Endothelial cell of umbilical vein (primary cell): ENCODE results near the gene ZFP37.
"Not testable (repeated sequence)": the region's sequence is repeated elsewhere in the genome, so short reads cannot be mapped to it uniquely, and the experiment has no call there.

ENCODE experiments used
- EZH2 ChIP-seq: IDR thresholded peaks from 2 replicates; pipeline ENCODE4 v1.6.1; 2012; ENCODE audit warnings: borderline replicate concordance, low read depth, mild to moderate bottlenecking, moderate library complexity, low read length, inconsistent platforms; ENCODE audit not compliant: severe bottlenecking
- FOS ChIP-seq: IDR thresholded peaks from 2 replicates; pipeline ENCODE4 v1.6.1; 2011; ENCODE audit warnings: mild to moderate bottlenecking, low read length, moderate library complexity, borderline replicate concordance; ENCODE audit not compliant: insufficient read depth
- GATA2 ChIP-seq: IDR thresholded peaks from 2 replicates; pipeline ENCODE4 v1.7.0; 2011; ENCODE audit warnings: low read depth, mild to moderate bottlenecking, moderate library complexity, mixed read lengths, low read length; ENCODE audit not compliant: insufficient read length, insufficient read depth
- JUN ChIP-seq: IDR thresholded peaks from 2 replicates; pipeline ENCODE4 v1.6.1; 2011; ENCODE audit warnings: borderline replicate concordance, low read depth; ENCODE audit not compliant: insufficient read length, insufficient read depth
- MYC ChIP-seq: IDR thresholded peaks from one replicate; pipeline ENCODE4 v1.6.1; 2011; ENCODE audit warnings: mild to moderate bottlenecking, low read depth, low read length
- POLR2A ChIP-seq: IDR thresholded peaks from 2 replicates; pipeline ENCODE4 v1.6.1; 2012; ENCODE audit warnings: low read depth, mild to moderate bottlenecking, control low read depth, low read length
- POLR2AphosphoS5 ChIP-seq: IDR thresholded peaks from 2 replicates; pipeline ENCODE4 v1.6.1; 2012; ENCODE audit warnings: low read depth, mild to moderate bottlenecking, control low read depth, low read length, moderate library complexity; ENCODE audit not compliant: insufficient read depth
- TF ChIP-seq, protein P1 (sequence below), 2 donors: IDR thresholded peaks; 1 replicate in 1 of 2; 2 replicates in 1 of 2; pipeline ENCODE4 v1.5.1; 2011; ENCODE audit warnings: low read length in 2 of 2, mild to moderate bottlenecking in 2 of 2, moderate library complexity in 2 of 2, control low read depth in 1 of 2, inconsistent platforms in 1 of 2, low read depth in 1 of 2; ENCODE audit not compliant: insufficient read depth in 1 of 2; ENCODE audit errors: extremely low read depth in 1 of 2
- TF ChIP-seq, protein P2 (sequence below): IDR thresholded peaks from 2 replicates; pipeline ENCODE4 v1.6.1; 2011; ENCODE audit not compliant: insufficient read depth, insufficient read length

- TF ChIP-seq POLR2A, FOS, JUN, EZH2, POLR2AphosphoS5, GATA2, MYC: not testable (repeated sequence)
- TF ChIP-seq, protein P1, sequence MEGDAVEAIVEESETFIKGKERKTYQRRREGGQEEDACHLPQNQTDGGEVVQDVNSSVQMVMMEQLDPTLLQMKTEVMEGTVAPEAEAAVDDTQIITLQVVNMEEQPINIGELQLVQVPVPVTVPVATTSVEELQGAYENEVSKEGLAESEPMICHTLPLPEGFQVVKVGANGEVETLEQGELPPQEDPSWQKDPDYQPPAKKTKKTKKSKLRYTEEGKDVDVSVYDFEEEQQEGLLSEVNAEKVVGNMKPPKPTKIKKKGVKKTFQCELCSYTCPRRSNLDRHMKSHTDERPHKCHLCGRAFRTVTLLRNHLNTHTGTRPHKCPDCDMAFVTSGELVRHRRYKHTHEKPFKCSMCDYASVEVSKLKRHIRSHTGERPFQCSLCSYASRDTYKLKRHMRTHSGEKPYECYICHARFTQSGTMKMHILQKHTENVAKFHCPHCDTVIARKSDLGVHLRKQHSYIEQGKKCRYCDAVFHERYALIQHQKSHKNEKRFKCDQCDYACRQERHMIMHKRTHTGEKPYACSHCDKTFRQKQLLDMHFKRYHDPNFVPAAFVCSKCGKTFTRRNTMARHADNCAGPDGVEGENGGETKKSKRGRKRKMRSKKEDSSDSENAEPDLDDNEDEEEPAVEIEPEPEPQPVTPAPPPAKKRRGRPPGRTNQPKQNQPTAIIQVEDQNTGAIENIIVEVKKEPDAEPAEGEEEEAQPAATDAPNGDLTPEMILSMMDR (IDR thresholded peaks at IDR 0.05; ENCODE audit: extremely low read depth in 1 of 2, insufficient read depth in 1 of 2, low read depth in 1 of 2, low read length in 2 of 2), result not testable (repeated sequence)
- TF ChIP-seq, protein P2, sequence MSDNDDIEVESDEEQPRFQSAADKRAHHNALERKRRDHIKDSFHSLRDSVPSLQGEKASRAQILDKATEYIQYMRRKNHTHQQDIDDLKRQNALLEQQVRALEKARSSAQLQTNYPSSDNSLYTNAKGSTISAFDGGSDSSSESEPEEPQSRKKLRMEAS, result not testable (repeated sequence)
These were observed 48.8 kb upstream of the ZFP37 start for GRCh38 chr9:113105345-113105744.
